Central memory CD8-positive, alpha-beta T cell (primary cell): ENCODE data around the gene MSANTD4.
"Not testable (repeated sequence)": the region's sequence is repeated elsewhere in the genome, so short reads cannot be mapped to it uniquely, and the experiment has no call there.

Experiments
- ATAC-seq: fragments of 150-1000 bp; cut with Tn5 transposase; replicated peaks from 2 replicates; pipeline ENCODE4 v1.10.0; 2022; ENCODE audit warnings: mild to moderate bottlenecking, moderate FRiP score, moderate number of reproducible peaks; ENCODE audit not compliant: poor library complexity, severe bottlenecking; ENCODE audit errors: extremely low read depth
- DNase-seq, 2 donors: peaks; one replicate each; pipeline ENCODE4 v3.0.0; 2021; ENCODE audit warnings: low spot score in 2 of 2
- H3K27ac Mint-ChIP-seq: one replicate; pipeline ENCODE4 v1.8.0; 2022; ENCODE audit warnings: low read depth, mild to moderate bottlenecking, moderate library complexity, mixed read lengths
- H3K27me3 Mint-ChIP-seq: one replicate; pipeline ENCODE4 v1.8.0; 2022; ENCODE audit warnings: mixed read lengths
- H3K36me3 Mint-ChIP-seq: one replicate; pipeline ENCODE4 v1.8.0; 2022; ENCODE audit warnings: mild to moderate bottlenecking, moderate library complexity, mixed read lengths; ENCODE audit not compliant: insufficient read depth
- H3K4me1 Mint-ChIP-seq: one replicate; pipeline ENCODE4 v1.8.0; 2022; ENCODE audit warnings: mixed read lengths
- H3K4me3 Mint-ChIP-seq: one replicate; pipeline ENCODE4 v1.8.0; 2022; ENCODE audit warnings: mild to moderate bottlenecking, moderate library complexity, mixed read lengths
- H3K9me3 Mint-ChIP-seq: one replicate; pipeline ENCODE4 v1.8.0; 2022; ENCODE audit warnings: mixed read lengths

The MSANTD4 gene

DNA sequence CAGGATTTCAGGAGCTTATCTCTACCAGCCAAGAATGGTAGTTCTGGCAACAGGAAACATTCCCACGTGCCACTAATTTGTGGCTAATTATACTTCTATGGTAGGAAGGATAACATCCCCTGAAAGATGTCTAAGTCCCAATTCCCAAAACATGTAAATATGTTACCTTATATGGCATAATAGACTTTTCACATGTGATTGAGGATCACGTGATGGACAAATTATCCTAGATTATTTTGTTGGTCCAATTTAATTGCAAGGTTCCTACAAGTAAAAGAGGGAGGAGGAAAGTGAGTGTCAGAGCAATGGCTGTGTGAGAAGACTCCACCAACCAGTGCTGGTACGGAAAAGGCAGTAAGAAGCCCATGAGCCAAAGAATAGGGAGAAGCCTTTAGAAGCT is 9.9 kb upstream of the MSANTD4 start:
- ATAC-seq = no peak
- Mint-ChIP-seq H3K27me3 (peaks cover 51% of the 10 kb centered on the region), H3K9me3 (no peaks in the 10 kb centered on the region), H3K36me3 (no peaks in the 10 kb centered on the region), H3K4me3 (no peak overlapping the region), H3K27ac (no peak overlapping the region), H3K4me1 (no peaks in the 10 kb centered on the region)
- DNase-seq = no peak

DNA sequence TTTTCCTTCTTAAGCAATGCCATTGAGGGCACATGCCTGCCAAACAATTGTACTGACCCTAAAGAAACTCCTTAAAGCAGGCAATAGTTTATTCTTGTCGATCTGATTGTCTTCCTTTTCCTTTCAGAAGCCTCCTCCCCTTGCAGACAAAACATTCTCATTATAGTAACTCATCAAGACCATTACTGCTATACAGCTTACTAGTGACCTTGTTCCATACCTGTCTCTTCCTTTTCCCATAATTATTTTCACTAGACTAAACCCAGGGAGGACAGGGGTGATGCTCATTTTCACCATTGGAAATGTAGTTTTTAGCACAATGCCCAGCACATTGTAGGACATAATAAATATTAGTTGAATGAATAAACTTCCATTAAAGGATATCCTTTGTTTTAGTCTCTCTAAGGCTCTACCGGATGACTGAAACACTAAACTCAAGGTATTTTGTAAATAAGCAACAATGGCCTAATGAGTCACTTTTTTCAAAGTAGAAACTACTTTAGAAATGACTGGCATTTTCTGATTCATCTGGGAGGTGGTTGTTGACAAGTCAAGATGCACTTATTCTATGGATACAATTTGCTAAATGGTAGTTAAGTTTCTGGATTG is 9.3 kb upstream of the MSANTD4 start:
- no peak for ATAC-seq
- H3K27me3 Mint-ChIP-seq = peaks cover 51% of the 10 kb centered on the region

DNA sequence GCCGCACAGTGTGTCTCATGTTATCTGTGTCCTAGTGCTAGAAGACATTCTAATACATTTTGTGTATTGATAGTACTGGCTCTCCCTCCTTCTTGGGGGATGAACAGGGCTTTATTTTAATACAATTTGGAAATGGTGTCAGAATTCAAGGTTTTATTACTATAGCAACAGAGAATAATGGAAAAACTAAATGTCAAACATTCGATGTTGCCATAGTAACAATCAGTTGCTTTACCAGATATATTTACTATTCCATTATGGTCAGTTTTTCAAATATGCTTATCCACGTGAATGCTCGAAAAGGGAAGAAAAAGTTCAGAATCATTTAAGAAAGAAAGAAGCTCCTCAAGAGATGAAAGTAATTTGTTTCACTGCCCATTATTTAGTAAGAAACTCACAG is 8.6 kb upstream of the MSANTD4 start:
- DNase-seq (no peak), ATAC-seq (no peak)
- H3K27me3 Mint-ChIP-seq = peaks cover 47% of the 10 kb centered on the region
- H3K4me3 Mint-ChIP-seq = no peak overlapping the region
- no peaks in the 10 kb centered on the region for H3K36me3 Mint-ChIP-seq
- no peaks in the 10 kb centered on the region for H3K9me3 Mint-ChIP-seq
- no peak overlapping the region for H3K27ac Mint-ChIP-seq
- H3K4me1 Mint-ChIP-seq = no peaks in the 10 kb centered on the region

More for the DNA sequence above, 9.3 kb upstream of the MSANTD4 start:
- Mint-ChIP-seq H3K27ac (no peak overlapping the region), H3K4me1 (no peaks in the 10 kb centered on the region), H3K9me3 (no peaks in the 10 kb centered on the region), H3K36me3 (no peaks in the 10 kb centered on the region), H3K4me3 (no peak overlapping the region)
- DNase-seq = no peak

DNA sequence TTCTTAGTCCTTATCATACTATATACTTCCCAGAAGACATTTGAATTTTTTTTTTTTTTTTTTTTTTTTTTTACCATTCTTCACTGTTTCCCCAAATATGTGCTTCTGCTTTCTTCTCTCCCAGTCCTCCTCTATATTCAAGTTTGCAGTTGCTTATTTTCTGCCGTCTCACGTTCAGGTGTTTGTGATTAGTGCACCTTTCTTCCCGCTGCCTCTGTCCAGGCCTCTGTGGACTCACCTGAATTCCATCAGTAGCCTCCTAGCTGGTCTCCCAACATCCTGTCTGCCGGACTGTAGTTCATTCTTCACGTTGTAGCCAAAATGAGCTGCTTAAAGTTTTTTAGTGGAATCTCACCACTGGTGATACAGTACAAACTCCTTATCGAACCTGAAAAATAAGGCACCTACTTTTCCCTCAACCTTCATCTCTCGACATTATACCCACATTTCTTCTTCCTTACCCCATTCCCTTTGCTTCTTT is 795 bp upstream of the MSANTD4 start:
- no peak for ATAC-seq
- no peak for DNase-seq
- Mint-ChIP-seq H3K36me3 (peaks cover 17% of the 10 kb centered on the region), H3K27ac (peak overlapping the region; percentile 93), H3K4me1 (peaks cover 44% of the 10 kb centered on the region), H3K4me3 (peak overlapping the region; percentile 92), H3K27me3 (no peaks in the 10 kb centered on the region), H3K9me3 (no peaks in the 10 kb centered on the region)

DNA sequence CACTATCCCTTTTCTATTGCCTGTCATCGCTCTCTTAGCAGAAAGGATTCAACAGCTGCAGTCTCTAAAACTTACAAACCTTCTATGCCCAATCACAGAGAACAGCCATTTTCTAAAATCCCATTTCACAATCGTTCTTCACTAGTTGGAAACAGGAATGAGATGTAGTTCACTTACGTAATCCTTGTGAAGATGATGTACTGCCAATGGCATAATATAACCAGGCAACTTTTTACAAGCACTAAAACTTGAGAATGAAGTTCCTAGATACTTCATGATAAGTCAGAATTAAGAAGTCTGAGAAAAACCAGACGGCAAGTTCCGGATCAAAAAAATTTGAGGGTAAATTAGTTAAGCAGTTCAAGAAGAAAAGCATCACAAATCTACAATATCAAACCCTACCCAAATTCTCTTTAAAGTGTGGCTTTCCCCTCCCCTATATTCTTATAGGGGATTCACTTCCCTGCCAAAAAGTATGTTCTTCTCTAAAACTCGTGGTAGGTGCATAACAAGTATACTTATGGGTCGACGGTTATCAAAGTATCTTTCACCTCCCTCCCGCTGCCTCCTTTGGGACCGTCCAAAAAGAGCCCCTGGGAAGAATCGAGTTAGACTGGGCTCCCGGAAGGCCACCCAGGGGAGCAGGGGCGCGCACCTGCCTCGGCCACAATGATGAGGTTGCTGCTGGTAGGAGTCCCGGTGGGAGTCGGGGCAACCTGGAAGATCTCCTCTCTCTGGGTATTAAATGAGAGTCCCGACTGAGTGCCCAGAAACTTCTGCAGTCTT is 666 bp downstream of the MSANTD4 start:
- H3K27me3 Mint-ChIP-seq = no peaks in the 10 kb centered on the region
- peaks cover 47% of the 10 kb centered on the region for H3K4me1 Mint-ChIP-seq
- no peak for ATAC-seq
- peaks cover 17% of the 10 kb centered on the region for H3K36me3 Mint-ChIP-seq
- no peak for DNase-seq
- peak overlapping the region; percentile 93 for H3K27ac Mint-ChIP-seq
- H3K9me3 Mint-ChIP-seq = no peaks in the 10 kb centered on the region
- peak overlapping the region; percentile 92 for H3K4me3 Mint-ChIP-seq

DNA sequence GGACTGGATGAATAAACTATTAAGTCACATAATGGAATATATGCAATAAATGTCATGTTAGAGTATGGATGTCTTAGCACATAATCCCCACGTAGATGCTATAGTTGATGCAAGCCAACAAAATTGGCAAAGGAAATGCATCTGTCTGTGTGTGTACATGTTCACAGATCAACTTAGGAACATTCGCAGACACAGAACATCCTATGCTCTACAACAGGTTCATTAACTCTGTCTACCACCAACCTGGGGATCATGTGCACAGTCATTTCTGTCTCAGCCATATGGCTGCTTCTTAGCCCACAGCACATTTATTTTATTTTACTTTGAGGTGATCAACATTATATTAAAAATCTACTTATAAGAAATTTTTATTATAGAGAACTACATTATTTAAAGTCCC is 4.9 kb downstream of the MSANTD4 start:
- H3K4me1 Mint-ChIP-seq = peaks cover 46% of the 10 kb centered on the region

DNA sequence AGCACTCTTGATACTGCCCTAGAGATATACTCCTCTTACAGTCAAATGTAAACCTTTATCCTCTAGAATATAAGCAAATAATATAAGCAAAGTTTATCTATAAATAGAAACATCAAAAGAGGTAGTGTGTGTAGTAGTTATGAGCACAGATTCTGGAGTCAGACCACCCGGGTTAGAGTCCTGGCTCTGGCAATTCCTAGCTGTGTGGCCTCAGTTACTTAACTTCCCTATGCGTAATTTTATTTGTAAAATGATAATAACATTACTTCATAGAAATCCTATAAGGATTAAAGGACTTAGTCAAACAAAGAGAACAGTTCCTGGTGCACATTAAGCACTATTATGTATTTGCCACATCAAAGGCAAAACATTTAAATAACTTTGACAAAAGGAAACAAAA is 7.0 kb downstream of the MSANTD4 start:
- DNase-seq = no peak

More for the DNA sequence above, 4.9 kb downstream of the MSANTD4 start:
- Mint-ChIP-seq H3K27ac (no peak overlapping the region), H3K27me3 (no peaks in the 10 kb centered on the region), H3K36me3 (peaks cover 7% of the 10 kb centered on the region), H3K9me3 (no peaks in the 10 kb centered on the region), H3K4me3 (no peak overlapping the region)
- no peak for ATAC-seq
- DNase-seq = no peak

DNA sequence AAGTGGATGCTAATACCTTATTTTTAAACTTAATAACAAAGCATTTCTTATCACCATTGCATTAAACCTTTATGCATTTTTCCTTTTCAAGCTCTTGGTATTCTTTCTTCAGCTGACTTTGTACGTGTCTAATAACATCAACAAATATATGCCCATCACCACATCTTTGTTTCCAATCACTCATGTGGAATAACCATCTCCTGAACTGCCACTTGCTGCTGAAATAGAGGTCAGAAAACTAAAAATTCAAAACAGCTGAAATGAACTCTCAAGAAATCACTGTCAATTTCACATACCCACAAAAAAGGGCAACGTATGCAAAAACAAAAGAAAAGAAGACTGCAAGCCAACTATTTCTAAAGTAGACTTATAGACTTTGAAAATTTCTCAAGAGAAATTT is 7.4 kb downstream of the MSANTD4 start:
- Mint-ChIP-seq H3K4me3 (no peak overlapping the region), H3K27ac (no peak overlapping the region), H3K27me3 (no peaks in the 10 kb centered on the region), H3K9me3 (no peaks in the 10 kb centered on the region), H3K4me1 (peaks cover 41% of the 10 kb centered on the region), H3K36me3 (peaks cover 16% of the 10 kb centered on the region)
- ATAC-seq = no peak
- no peak for DNase-seq

More for the DNA sequence above, 7.0 kb downstream of the MSANTD4 start:
- no peaks in the 10 kb centered on the region for H3K27me3 Mint-ChIP-seq
- H3K36me3 Mint-ChIP-seq = peaks cover 13% of the 10 kb centered on the region
- no peaks in the 10 kb centered on the region for H3K9me3 Mint-ChIP-seq
- H3K27ac Mint-ChIP-seq = no peak overlapping the region
- peaks cover 41% of the 10 kb centered on the region for H3K4me1 Mint-ChIP-seq
- ATAC-seq = no peak
- H3K4me3 Mint-ChIP-seq = no peak overlapping the region

DNA sequence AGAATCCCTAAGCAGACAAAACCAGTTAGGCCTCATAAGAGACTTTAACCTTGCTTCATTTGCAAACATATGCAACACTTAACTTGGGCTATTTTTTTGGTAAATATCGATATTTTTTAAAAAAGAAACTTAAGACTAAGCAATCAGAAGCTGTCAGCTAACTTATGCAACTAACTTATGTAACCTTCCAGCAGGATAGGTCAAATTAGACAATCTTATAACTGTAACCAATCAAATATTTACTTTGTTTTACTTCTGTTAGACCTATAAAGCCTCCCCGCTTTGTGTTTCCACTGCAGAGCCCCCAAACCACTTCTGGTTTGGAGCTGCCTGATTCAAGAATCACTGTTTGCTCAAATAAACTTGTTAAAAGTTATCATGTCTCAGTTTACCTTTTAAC is 8.0 kb downstream of the MSANTD4 start:
- no peak for ATAC-seq
- DNase-seq = no peak
- Mint-ChIP-seq H3K9me3 (no peaks in the 10 kb centered on the region), H3K27me3 (no peaks in the 10 kb centered on the region), H3K4me3 (no peak overlapping the region), H3K4me1 (peaks cover 38% of the 10 kb centered on the region), H3K36me3 (peaks cover 20% of the 10 kb centered on the region), H3K27ac (no peak overlapping the region)

DNA sequence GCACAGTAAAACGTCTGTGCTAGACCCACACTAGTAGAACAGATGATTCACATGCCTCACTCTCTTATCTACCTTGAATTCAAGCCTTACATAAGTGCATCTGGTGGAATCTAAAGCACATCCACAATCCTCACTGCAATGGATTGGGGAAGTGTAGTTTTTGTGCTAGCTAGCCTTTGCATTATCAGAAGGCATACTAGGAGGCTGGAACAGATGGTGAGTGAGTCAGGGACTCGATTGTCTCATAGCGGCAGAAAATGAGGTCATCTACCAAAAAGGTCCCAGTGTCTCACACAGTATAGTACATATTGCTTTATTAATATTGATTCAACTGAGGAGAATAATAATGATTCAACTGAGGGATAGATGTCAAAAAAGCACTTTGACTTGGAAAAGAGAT is 9.3 kb downstream of the MSANTD4 start:
- ATAC-seq = no peak
- Mint-ChIP-seq H3K36me3 (peaks cover 20% of the 10 kb centered on the region), H3K9me3 (no peaks in the 10 kb centered on the region), H3K4me1 (peaks cover 35% of the 10 kb centered on the region), H3K27ac (no peak overlapping the region), H3K4me3 (no peak overlapping the region), H3K27me3 (no peaks in the 10 kb centered on the region)
- DNase-seq = no peak

DNA sequence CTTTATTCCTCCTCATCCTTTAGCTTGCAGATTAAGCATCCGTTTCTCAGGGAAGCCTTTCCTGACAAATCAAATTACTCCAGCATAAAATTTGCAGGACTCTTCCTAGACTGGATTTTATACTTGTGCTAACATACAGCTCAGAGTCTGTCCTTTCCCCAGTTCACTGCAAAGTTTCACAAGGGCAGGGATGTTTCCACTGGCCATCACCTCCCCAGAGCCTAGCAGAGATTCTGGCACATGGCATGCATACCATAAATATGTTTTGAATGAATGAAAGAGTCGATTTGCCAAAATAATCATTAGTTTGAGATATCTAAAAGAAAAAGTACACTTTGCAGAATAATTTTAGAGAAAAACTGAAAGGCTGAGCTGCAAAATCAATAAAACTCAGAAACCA is 10.6 kb downstream of the MSANTD4 start:
- no peak for DNase-seq
- Mint-ChIP-seq H3K27me3 (no peaks in the 10 kb centered on the region), H3K4me1 (peaks cover 39% of the 10 kb centered on the region), H3K4me3 (no peak overlapping the region), H3K9me3 (no peaks in the 10 kb centered on the region), H3K36me3 (peaks cover 23% of the 10 kb centered on the region), H3K27ac (no peak overlapping the region)
- no peak for ATAC-seq

DNA sequence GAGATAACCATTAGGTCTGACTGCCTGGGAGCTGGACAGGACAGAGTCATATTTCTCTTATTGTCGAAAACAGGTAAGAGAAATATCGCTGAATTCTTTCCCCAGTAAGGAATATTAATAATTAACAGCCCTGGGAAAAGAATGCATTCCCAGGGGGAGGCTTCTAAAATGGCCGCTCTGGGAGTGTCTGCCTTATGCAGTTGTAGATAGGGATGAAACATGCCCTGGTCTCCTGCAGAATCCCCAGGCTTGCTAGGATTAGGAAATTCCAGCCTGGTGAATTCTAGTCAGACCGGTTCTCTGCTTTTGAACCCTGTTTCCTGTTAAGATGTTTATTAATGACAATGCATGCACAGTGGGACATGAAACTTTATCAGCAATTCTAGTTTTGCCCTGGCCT is 18.9 kb downstream of the MSANTD4 start:
- peaks cover 34% of the 10 kb centered on the region for H3K4me1 Mint-ChIP-seq
- H3K4me3 Mint-ChIP-seq, DNase-seq, H3K27ac Mint-ChIP-seq, ATAC-seq, H3K36me3 Mint-ChIP-seq, H3K27me3 Mint-ChIP-seq, H3K9me3 Mint-ChIP-seq: not testable (repeated sequence)
